NCI-H1436 (cell line): ENCODE measurements around the gene PRKAG1.

ENCODE experiments used
- DNase-seq: peaks from one replicate; lab custom pipeline; 2025; lab: John Stamatoyannopoulos, UW

Gene PRKAG1

DNA sequence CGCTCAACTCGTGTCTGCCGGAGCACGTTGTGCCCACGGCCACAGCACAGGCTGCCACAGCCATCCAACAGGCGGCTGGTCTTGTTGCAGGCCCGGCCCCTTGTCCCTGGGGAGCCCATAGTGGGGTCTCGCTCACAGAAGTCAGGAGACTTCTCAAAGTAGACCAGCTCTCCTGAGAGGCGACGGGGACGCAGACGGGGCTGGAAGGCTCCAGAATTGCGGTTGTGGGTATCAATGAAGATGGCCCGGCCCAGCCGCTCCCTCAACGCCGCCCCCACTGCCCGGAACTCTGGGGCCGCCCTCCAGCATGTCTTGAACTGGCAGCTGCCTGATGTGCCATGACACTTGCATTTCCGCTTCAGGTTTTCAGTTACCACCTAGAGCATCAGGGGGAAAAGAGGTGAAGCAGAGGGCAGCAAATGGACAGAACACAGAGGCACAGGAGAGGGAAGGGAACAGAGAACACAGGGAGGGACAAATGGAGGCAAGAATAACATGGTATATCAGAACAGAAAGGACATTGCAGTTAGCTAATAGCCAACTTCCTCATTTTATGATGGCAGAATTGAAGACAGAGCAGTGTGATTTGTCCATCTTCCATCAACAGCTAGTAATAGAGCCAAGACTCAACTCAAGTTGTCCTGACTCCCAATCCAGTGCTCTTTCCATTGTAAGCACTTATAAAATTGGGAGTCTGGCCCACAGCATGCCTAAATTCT is 52.2 kb downstream of the PRKAG1 start:
- DNase-seq = no peak

DNA sequence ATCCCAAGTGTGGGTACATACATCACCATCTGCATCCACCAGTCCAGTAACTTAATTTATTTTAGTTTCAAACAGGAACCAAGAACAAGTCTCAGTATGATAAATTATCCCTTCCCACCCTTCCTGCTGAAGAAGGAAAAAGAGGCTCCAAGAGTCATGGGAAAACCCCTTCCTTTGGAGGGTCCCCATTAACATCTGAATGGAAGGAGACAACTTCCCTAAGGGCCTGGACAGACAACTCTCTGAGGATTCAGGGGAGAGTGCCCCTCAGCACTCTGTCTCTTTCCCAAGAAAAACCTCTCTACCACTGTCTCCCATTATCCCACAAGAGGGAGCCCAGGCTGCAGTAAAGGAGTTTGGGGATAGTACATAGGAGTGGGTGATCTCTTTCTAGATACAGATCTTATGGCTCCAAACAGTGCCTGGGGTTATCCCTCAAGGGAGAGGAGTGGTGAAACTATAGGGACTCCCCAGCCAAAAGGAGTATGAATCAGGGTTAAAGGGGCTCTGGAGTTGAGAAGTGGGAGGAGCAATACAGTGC is 53.2 kb downstream of the PRKAG1 start:
- DNase-seq = no peak

DNA sequence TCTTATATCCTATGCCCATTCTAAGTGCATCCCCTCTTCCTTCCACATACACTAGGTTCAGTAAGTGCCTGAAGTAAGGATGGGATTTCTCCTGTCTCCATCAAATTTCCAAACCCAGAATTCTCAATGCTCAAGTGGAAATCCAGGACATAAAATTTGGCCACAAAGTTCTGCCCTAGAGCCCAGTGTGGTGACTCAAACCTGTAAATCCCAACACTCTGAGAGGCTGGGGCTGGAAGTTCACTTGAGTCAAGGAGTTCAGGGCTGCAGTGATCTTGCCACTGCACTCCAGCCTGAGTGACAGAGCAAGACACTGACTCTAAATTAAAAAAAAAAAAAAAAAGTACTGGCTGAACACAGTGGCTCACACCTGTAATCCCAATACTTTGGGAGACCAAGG is 56.8 kb downstream of the PRKAG1 start:
- DNase-seq = no peak

DNA sequence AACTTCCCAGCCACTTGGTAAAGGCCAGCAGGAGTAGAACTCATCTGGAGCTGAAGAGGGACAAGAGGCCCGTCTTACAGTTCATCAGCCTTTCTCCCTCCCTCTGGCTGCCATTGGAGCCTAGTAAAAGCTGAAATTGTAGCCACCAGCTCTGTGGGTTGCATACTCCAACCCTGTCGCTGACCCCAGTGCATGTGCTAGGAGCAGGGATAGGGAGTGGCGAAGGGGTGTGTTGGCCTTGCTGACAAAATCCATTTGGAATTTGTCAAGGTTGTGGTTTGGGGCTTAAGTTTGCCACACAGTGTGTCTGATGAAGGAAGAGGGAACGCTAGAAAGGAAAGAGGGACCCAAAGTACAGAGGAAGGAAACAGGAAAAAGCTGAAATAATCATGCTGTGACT is 57.2 kb downstream of the PRKAG1 start:
- DNase-seq = no peak

DNA sequence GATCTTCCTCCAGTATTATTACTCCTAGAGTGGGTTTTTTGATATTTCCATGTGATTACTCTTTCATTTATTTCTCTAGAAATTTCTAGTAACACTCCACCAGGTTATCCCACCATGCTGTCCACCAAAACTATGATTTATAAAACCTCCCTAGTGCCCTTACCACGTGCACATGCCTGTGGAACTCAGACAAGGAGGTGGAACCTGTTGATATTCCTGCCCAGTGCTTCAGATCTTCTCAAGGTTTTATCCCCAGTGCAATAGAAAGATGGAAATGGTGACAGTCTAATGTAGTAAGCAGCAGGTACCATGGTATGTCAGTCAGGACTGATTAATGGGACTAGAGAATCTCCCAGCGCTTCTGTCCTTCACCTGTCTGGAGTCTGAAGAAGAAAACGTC is 57.7 kb downstream of the PRKAG1 start:
- no peak for DNase-seq

DNA sequence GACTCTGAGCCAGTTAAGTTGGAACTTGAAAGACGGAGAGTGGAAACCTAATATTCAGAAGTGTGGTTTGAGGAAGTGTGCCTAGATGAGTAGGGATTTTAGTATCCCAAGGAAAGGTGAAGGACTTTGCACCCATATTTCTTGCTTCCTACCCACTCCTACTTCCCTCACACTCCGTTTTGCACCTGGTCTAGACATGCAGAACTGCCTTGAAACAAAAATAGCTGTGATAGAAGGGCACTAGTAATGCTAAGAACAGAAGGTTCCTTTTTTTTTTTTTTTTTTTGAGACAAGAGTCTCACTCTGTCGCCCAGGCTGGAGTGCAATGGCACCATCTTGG is 60.6 kb downstream of the PRKAG1 start:
- DNase-seq = no peak

DNA sequence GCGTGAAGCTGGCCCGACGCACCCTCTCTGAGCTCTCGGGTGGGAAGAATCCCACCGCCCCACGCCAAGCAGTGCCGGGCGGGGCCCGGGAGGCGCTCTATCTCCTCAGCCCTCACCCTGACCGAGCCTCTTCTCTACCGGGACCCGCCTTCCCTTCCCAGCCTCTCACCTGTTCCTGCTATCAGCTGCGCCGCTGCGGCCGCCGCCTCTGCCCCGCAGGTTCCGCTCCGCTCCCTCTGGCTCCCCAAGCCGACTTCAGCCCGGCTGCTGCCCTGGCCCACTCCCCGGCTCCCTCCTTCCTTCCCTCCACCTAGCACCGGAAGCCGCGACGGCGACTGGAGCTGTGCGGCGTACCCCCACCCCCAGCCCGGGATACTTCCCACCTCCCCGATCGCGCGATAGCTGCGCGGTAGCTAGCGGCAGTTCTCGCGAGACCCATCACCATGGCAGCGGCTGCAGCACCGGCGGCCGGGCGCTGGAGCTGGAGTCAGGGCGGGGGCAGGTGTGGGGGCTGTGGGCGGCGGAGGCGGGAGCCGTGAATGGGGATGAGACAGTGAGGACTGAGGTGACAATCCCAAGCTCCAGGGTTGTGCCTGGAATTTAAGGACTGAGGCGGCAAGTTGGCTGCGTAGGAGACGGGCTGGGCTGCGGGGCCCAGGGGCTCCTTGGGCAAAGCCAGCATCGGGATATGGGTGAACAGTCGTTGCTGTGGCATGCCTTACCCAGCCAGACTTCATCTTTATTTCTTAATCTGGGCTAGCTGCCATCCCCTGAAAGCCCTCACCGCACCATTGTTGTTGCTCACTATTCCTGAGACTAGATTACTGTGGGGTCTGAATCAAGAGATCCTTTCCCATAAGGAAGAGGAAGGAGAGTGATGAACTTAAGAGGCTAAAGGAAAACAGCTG is 61.2 kb downstream of the PRKAG1 start, which contains the start of gene ARF3:
TSS of gene ARF3 (minus strand) at position 347 of the 908 bp plus-strand sequence. CDS start 16,392 bp downstream, outside the sequence.
- peak; percentile 95 for DNase-seq

DNA sequence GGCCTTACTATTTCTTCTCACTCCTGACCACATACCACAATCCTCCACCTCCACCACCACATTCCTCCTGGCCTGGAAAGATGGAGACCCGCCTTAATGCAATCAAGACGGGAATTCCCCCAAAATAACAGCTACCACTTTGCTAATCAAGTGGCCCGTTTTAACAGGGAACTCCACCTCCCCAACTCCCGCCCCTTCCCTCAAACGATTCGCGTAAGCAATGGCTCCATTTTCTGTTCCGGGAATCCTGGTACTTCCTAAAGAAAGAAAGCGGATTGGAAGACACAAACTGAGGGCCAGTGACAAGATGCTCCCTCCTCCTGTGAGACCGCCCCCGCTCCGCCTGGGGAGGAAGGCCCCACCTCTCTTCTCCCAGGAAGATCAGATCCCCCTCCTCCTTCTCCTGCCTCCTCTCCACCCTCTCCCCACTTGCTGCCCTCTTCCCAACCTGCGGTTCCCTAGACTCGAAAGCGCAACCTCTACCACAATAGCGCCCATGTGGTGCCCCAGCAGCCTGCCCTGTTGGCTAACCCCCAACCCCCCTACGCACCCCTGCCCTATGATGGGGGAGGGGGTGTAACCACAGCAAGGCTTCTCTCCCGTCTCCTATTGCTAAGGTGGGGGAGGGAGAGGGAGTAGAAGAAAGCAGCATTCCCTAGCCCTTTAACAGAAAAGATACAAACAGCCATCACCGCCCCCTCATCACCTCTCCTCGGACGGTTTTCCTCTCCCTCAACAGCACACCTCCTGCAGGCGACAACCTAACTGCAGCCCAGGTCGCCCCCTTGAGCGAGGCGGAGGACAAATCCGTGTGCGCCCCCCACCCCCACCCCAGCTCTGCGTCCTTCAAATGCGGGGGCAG is 62.1 kb downstream of the PRKAG1 start:
- DNase-seq = peak; percentile 56

DNA sequence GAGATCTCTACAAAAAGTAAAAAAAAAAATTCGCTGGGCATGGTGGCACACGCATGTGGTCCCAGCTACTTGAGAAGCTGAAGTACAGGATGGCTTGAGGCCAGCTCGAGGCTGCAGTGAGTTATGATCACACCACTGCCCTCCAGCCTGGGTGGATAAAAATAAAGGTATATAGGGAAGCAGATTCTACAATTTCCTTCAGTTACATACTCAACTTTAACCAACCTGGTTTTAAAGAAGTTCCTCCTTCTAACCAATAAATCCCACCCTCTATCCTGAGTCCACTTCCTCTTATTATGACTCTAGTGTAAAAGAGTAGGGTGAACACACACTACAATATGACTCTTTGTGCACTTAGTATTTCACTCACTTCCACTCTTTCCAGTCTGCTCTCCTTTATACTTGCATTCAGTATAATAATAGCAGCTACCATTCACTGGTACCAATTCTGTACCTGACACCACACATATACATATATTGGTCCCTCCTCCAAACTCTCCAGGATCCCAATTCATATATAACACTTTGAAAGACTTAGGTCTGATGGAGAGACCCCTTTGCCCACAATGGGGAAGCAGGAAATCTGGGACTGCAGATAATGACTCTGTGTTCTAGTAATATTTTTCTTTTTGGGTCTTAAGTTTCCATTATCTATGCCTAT is 63.6 kb downstream of the PRKAG1 start:
- DNase-seq = no peak

DNA sequence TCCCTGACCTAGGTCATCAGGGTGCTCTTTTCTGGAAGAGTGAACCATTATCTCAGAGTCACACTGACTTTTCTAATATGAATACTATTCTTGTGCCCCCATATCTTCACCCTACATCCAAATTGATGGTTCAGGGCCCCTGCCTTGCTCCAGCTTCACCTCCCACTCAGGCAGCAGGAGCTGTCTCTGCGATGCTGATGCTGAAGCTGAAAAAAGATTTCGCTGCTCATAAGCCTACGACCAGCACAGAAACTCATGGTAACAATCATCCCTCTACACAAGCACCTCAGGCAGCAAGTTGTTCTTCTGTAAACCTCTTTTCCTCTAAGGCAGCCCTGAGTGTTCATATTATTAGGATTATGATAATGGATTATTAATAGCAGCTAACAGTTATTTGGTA is 64.5 kb downstream of the PRKAG1 start:
- DNase-seq = no peak

DNA sequence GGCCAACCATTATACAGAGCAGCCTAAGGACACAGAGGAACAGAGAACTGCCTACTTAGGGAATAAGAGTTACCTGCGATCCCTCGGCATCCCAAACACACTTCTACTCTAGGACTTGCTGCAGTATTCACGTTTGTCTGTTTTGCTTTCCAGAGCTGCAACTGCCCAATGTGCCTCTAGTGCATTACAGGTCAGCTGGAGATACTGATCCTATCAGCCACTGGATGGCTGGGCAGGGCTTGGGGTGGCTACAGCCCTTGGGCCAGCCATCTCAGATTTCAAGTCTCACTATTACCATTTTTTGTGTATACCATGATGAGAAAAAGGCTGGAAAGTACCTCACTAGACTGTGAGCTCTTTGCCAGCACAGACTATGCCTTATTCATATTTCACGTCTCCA is 65.9 kb downstream of the PRKAG1 start:
- no peak for DNase-seq
